RWPE2 (cell line): ENCODE results near the gene PITHD1.
"Not testable (repeated sequence)": the region's sequence is repeated elsewhere in the genome, so short reads cannot be mapped to it uniquely, and the experiment has no call there.

Experiments
- ATAC-seq: fragments of 200-7000 bp; cut with Tn5 transposase; 3 replicates; pipeline ENCODE4 v1.9.1; 2021; ENCODE audit warnings: low read depth
- DNase-seq: peaks from one replicate; pipeline ENCODE4 v3.0.0-alpha.2; 2020; ENCODE audit warnings: low spot score
- H3K27ac ChIP-seq: fragments of 450-650 bp; 2 replicates; pipeline ENCODE4 v1.5.1; 2017; ENCODE audit warnings: mild to moderate bottlenecking; ENCODE audit not compliant: poor library complexity, severe bottlenecking
- H3K27me3 ChIP-seq: fragments of 250-450 bp; sonication (Bioruptor Pico); 2 replicates; pipeline ENCODE4 v1.5.1; 2021; ENCODE audit warnings: mild to moderate bottlenecking, moderate library complexity; ENCODE audit not compliant: insufficient read depth, poor library complexity, severe bottlenecking
- H3K36me3 ChIP-seq: fragments of 250-450 bp; sonication (Bioruptor Pico); 2 replicates; pipeline ENCODE4 v1.5.1; 2020; ENCODE audit warnings: low read depth, mild to moderate bottlenecking, moderate library complexity
- H3K4me1 ChIP-seq: fragments of 250-450 bp; sonication (Bioruptor Pico); 2 replicates; pipeline ENCODE4 v1.5.1; 2021; ENCODE audit warnings: mild to moderate bottlenecking, moderate library complexity; ENCODE audit not compliant: insufficient read depth, poor library complexity, severe bottlenecking
- H3K4me3 ChIP-seq: fragments of 250-450 bp; sonication (Bioruptor Pico); 2 replicates; pipeline ENCODE4 v1.5.1; 2021; ENCODE audit warnings: mild to moderate bottlenecking, moderate library complexity; ENCODE audit not compliant: severe bottlenecking
- H3K9me3 ChIP-seq: fragments of 250-450 bp; sonication (Bioruptor Pico); 2 replicates; pipeline ENCODE4 v1.5.1; 2021; ENCODE audit warnings: mild to moderate bottlenecking, moderate library complexity; ENCODE audit not compliant: severe bottlenecking
- CTCF ChIP-seq: fragments of 450-650 bp; IDR thresholded peaks from one replicate; pipeline ENCODE4 v1.5.1; 2017; ENCODE audit warnings: mild to moderate bottlenecking, moderate library complexity; ENCODE audit not compliant: poor library complexity, severe bottlenecking

Gene PITHD1

GRCh38 chr1:23792151-23792945, 14.1 kb downstream of the PITHD1 start:
- H3K27me3 ChIP-seq, result no peaks in the 10 kb centered on the region
- peak overlapping the region; percentile 91 for H3K27ac ChIP-seq
- H3K4me3 ChIP-seq, result peak overlapping the region; percentile 49
- DNase-seq (no peak), ATAC-seq (no peak)
- H3K4me1 ChIP-seq, result peaks cover 20% of the 10 kb centered on the region
- TF ChIP-seq CTCF, result no peak
- H3K9me3 ChIP-seq, result no peaks in the 10 kb centered on the region
- peaks cover 49% of the 10 kb centered on the region for H3K36me3 ChIP-seq

- peaks cover 49% of the 10 kb centered on the region for H3K36me3 ChIP-seq
- no peaks in the 10 kb centered on the region for H3K9me3 ChIP-seq
- peak overlapping the region; percentile 91 for H3K27ac ChIP-seq
- DNase-seq (no peak), ATAC-seq (peak; percentile 15; the same call in 1 of the 3 replicates)
- no peaks in the 10 kb centered on the region for H3K27me3 ChIP-seq
- no peak for TF ChIP-seq CTCF
- peaks cover 20% of the 10 kb centered on the region for H3K4me1 ChIP-seq
- H3K4me3 ChIP-seq, result no peak overlapping the region
These were observed 15.0 kb downstream of the PITHD1 start for GRCh38 chr1:23793018-23793781.

GRCh38 chr1:23793861-23794731, 15.9 kb downstream of the PITHD1 start:
- peaks cover 23% of the 10 kb centered on the region for H3K4me1 ChIP-seq

GRCh38 chr1:23794732-23795182, 16.5 kb downstream of the PITHD1 start:
- not testable (repeated sequence) for H3K9me3 ChIP-seq, H3K4me3 ChIP-seq, H3K27me3 ChIP-seq, ATAC-seq, DNase-seq
- peaks cover 56% of the 10 kb centered on the region for H3K36me3 ChIP-seq
- peak overlapping the region; percentile 23 for H3K27ac ChIP-seq
- peaks cover 21% of the 10 kb centered on the region for H3K4me1 ChIP-seq

More at GRCh38 chr1:23793861-23794731, 15.9 kb downstream of the PITHD1 start:
- TF ChIP-seq CTCF, result no peak
- ATAC-seq (no peak), DNase-seq (no peak)
- no peaks in the 10 kb centered on the region for H3K27me3 ChIP-seq
- peak overlapping the region; percentile 91 for H3K27ac ChIP-seq
- no peaks in the 10 kb centered on the region for H3K9me3 ChIP-seq
- H3K36me3 ChIP-seq, result peaks cover 54% of the 10 kb centered on the region
- no peak overlapping the region for H3K4me3 ChIP-seq
